ENCODE data around the gene KCNB1. TPM values are rescaled to one million over a fixed set of nuclear protein-coding genes. Genes with fewer than 3 reads are reported as not detected.

Gene KCNB1
- total RNA-seq, 1 donor from 2014 or later: 0.39 TPM

GRCh38 chr20:49446080-49446479, 36.4 kb downstream of the KCNB1 start:
- intact Hi-C loops (cut with micrococcal nuclease): no loop called here

GRCh38 chr20:49445176-49445575, 37.3 kb downstream of the KCNB1 start:
- intact Hi-C loops (cut with micrococcal nuclease): no loop called here

- intact Hi-C loops (cut with micrococcal nuclease): no loop called here
Measured at GRCh38 chr20:49444553-49444990, 37.9 kb downstream of the KCNB1 start.

- intact Hi-C loops (cut with micrococcal nuclease): no loop called here
Measured at GRCh38 chr20:49437057-49437456, 45.4 kb downstream of the KCNB1 start.

GRCh38 chr20:49435639-49436038, 46.8 kb downstream of the KCNB1 start:
- intact Hi-C loops (cut with micrococcal nuclease): no loop called here

- intact Hi-C loops (cut with micrococcal nuclease): no loop called here
Measured at GRCh38 chr20:49433333-49433732, 49.1 kb downstream of the KCNB1 start.

GRCh38 chr20:49432550-49432949, 49.9 kb downstream of the KCNB1 start:
- intact Hi-C loops (cut with micrococcal nuclease): no loop called here

GRCh38 chr20:49431329-49431728, 51.1 kb downstream of the KCNB1 start:
- intact Hi-C loops (cut with micrococcal nuclease): no loop called here

GRCh38 chr20:49430320-49430719, 52.1 kb downstream of the KCNB1 start:
- intact Hi-C loops (cut with micrococcal nuclease): no loop called here

- intact Hi-C loops (cut with micrococcal nuclease): no loop called here
Measured at GRCh38 chr20:49427751-49428518, 54.5 kb downstream of the KCNB1 start.

GRCh38 chr20:49426873-49427272, 55.6 kb downstream of the KCNB1 start:
- intact Hi-C loops (cut with micrococcal nuclease): no loop called here

GRCh38 chr20:49426395-49426794, 56.1 kb downstream of the KCNB1 start:
- intact Hi-C loops (cut with micrococcal nuclease): no loop called here

- intact Hi-C loops (cut with micrococcal nuclease): no loop called here
Measured at GRCh38 chr20:49424536-49424935, 57.9 kb downstream of the KCNB1 start.

- intact Hi-C loops (cut with micrococcal nuclease): no loop called here
Measured at GRCh38 chr20:49422161-49422560, 60.3 kb downstream of the KCNB1 start.

- intact Hi-C loops (cut with micrococcal nuclease): no loop called here
Measured at GRCh38 chr20:49420811-49421295, 61.6 kb downstream of the KCNB1 start.

GRCh38 chr20:49420292-49420691, 62.2 kb downstream of the KCNB1 start:
- intact Hi-C loops (cut with micrococcal nuclease): no loop called here

- intact Hi-C loops (cut with micrococcal nuclease): no loop called here
Measured at GRCh38 chr20:49419785-49420184, 62.7 kb downstream of the KCNB1 start.

- intact Hi-C loops (cut with micrococcal nuclease): no loop called here
Measured at GRCh38 chr20:49418809-49419208, 63.7 kb downstream of the KCNB1 start.

GRCh38 chr20:49417843-49418555, 64.5 kb downstream of the KCNB1 start:
- intact Hi-C loops (cut with micrococcal nuclease): no loop called here

GRCh38 chr20:49415668-49416044, 66.8 kb downstream of the KCNB1 start:
- intact Hi-C loops (cut with micrococcal nuclease): no loop called here

- intact Hi-C loops (cut with micrococcal nuclease): no loop called here
Measured at GRCh38 chr20:49415005-49415667, 67.3 kb downstream of the KCNB1 start.

GRCh38 chr20:49413677-49414076, 68.8 kb downstream of the KCNB1 start:
- intact Hi-C loops (cut with micrococcal nuclease): no loop called here
